GM10248 (cell line): ENCODE results near the gene GNPDA2.

Source experiments
- CTCF ChIA-PET: fragments of 300-600 bp; sonication (Branson Sonifier 250); formaldehyde crosslinking; extraction: SDS; loops from one replicate; lab custom pipeline; 2021; ENCODE audit warnings: antibody characterized with exemption; lab: Yijun Ruan, JAX
- POLR2A ChIA-PET: fragments of 350-650 bp; sonication (Branson Sonifier 250); formaldehyde crosslinking; extraction: SDS; loops from one replicate; lab custom pipeline; 2020; ENCODE audit warnings: antibody characterized with exemption; lab: Yijun Ruan, JAX
- DNase-seq: peaks from one replicate; pipeline ENCODE4 v3.0.0; 2012; ENCODE audit errors: extremely low spot score
- TF ChIP-seq, protein P1 (sequence below): IDR thresholded peaks from 2 replicates; pipeline ENCODE4 v1.5.1; 2012; ENCODE audit warnings: mild to moderate bottlenecking, low read depth; ENCODE audit errors: extremely low read depth, missing control alignments, control extremely low read depth

GNPDA2 gene

DNA sequence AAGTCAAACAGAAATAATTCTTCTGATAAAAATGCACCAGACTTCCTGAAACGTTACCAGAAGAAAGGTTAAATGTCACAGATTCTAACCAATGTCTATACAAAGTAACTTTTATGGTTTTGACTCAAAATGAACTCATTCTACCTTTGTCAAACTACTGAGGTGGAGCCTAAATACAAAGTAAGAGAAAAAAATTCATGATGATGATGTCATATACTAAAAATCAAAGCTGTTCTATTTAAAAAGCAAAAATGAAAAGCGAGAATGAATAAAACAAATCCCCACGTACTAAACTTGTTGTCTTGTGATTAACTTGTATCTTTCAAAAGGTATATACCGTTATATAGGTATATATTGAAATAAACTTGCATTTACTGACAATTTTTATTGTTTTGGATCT is 21.7 kb downstream of the GNPDA2 start:
- DNase-seq = no peak
- CTCF ChIA-PET = interaction anchor here (0.7 to 1.6 kb wide), 2 partner anchors 9 to 22 kb away, joined by 3 to 4 read pairs; no protein-coding TSS in a partner anchor
- TF ChIP-seq, protein P1, sequence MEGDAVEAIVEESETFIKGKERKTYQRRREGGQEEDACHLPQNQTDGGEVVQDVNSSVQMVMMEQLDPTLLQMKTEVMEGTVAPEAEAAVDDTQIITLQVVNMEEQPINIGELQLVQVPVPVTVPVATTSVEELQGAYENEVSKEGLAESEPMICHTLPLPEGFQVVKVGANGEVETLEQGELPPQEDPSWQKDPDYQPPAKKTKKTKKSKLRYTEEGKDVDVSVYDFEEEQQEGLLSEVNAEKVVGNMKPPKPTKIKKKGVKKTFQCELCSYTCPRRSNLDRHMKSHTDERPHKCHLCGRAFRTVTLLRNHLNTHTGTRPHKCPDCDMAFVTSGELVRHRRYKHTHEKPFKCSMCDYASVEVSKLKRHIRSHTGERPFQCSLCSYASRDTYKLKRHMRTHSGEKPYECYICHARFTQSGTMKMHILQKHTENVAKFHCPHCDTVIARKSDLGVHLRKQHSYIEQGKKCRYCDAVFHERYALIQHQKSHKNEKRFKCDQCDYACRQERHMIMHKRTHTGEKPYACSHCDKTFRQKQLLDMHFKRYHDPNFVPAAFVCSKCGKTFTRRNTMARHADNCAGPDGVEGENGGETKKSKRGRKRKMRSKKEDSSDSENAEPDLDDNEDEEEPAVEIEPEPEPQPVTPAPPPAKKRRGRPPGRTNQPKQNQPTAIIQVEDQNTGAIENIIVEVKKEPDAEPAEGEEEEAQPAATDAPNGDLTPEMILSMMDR = no peak
- POLR2A ChIA-PET = no interaction called here

DNA sequence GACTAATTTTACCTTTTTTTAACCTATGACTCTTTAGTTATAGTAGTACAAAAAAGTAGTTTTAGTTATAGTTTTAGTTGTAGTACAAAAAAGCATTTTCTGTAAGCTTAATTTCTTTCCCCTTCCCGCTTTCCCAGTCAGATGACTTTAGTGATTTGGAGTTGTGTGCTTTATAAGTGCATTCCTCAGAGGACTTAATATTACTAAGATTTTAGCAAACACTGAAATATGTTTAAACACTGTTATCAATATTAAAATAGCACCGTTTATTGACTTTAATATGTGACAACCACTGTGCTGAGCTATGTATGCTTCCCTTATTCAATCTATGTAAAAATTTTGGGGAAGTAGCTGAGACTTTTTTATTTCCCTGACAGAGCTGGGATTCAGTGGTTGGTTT is 25.3 kb downstream of the GNPDA2 start:
- CTCF ChIA-PET = interaction anchor here (0.7 to 1.7 kb wide), 5 partner anchors 11 to 24 kb away, joined by 3 to 5 read pairs (median 3); no protein-coding TSS in a partner anchor
- POLR2A ChIA-PET = interaction anchor here (0.9 kb wide), 1 partner anchor 23 kb away, joined by 4 read pairs; no protein-coding TSS in a partner anchor
- TF ChIP-seq, protein P1 = no peak
- no peak for DNase-seq

GRCh38 chr4:44700427-44700826 is 25.9 kb downstream of the GNPDA2 start:
- CTCF ChIA-PET = interaction anchor here (0.7 to 1.7 kb wide), 4 partner anchors 19 to 23 kb away, joined by 3 to 5 read pairs (median 4); no protein-coding TSS in a partner anchor
- DNase-seq = no peak
- POLR2A ChIA-PET = interaction anchor here (0.9 kb wide), 1 partner anchor 23 kb away, joined by 4 read pairs; no protein-coding TSS in a partner anchor
- TF ChIP-seq, protein P1 = no peak

- DNase-seq = no peak
- POLR2A ChIA-PET = no interaction called here
- CTCF ChIA-PET = interaction anchor here (1.0 kb wide), 1 partner anchor 9 kb away, joined by 3 read pairs; no protein-coding TSS in a partner anchor
- TF ChIP-seq, protein P1 = no peak
Observed at GRCh38 chr4:44684648-44685047, 41.7 kb downstream of the GNPDA2 start.

- ChIA-PET CTCF (interaction anchor here (1.2 to 1.7 kb wide), 3 partner anchors 14 to 44 kb away, joined by 3 to 4 read pairs (median 4); no protein-coding TSS in a partner anchor), POLR2A (no interaction called here)
- TF ChIP-seq, protein P1 = no peak
- DNase-seq = no peak
Observed at GRCh38 chr4:44679060-44679459, 47.3 kb downstream of the GNPDA2 start.

DNA sequence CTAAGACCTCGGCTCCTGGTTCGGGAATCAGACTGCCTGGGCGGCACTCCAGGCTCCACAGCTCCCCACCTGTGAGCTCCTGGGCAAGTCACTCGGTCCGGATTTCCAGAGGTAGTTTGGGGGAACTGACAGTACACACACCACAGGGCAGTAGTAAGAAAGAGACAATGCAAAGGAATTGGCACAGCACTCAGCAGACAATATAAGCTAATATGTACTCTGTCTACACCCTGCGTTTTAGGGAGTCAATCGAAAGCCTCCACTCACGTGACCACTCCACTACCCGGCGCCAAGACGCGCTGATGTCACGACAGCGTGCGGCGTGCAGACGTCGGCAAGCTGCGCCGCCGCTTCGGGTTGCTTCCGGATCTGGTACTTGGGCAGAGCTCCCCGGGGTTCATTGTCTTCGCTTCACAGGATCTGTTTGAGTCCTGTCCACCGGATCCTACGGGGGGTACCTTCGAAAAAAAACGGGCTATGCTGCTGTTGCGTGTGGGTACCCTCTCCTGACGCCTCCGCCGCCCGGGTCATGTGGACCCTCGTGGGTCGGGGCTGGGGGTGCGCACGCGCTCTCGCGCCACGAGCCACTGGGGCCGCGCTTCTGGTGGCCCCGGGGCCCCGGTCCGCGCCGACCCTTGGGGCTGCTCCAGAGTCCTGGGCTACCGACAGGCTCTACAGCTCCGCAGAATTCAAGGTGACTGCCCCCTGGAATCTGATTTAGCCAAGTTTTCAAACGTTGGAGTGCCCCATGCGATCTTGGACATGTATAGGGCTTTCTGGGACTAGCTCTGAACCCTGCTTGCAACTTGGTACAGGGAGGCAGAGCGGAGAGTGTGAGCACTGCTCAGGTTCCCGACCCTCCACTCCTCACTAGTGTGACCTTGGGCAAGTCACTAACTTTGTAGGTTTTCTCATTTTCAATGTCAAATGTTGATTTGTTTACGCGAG is 48.0 kb downstream of the GNPDA2 start, which contains the start of gene GUF1:
Gene GUF1, plus strand, starts transcription at position 327 of the 948 bp plus-strand sequence. Its CDS starts 203 bp downstream, at position 530.
- peak; percentile 89 for DNase-seq
- TF ChIP-seq, protein P1 = no peak
- ChIA-PET CTCF (interaction anchor here (0.7 to 1.7 kb wide), 8 partner anchors 10 to 1547 kb away, joined by 3 to 6 read pairs (median 4); no protein-coding TSS in a partner anchor), POLR2A (interaction anchor here (0.7 kb wide), 1 partner anchor 22 kb away, joined by 4 read pairs; no protein-coding TSS in a partner anchor)
